Esophagus muscularis mucosa (tissue), 4 donors: ENCODE results near the gene STXBP6.

ENCODE experiments used
- CTCF ChIP-seq, 3 experiments: fragments of 200-600 bp in 2 of 3; fragments of 450-650 bp in 1 of 3; sonication (generic) in 2 of 3; IDR thresholded peaks; one replicate each; pipeline ENCODE4 v1.5.1; 2017 to 2019; ENCODE audit warnings: antibody characterized with exemption in 3 of 3, mild to moderate bottlenecking in 2 of 3, moderate library complexity in 1 of 3
- EP300 ChIP-seq: sonication (generic); formaldehyde crosslinking; IDR thresholded peaks from one replicate; pipeline ENCODE4 v1.6.1; 2017; ENCODE audit warnings: antibody characterized with exemption
- POLR2A ChIP-seq: fragments of 450-650 bp; IDR thresholded peaks from one replicate; pipeline ENCODE4 v1.6.1; 2017; ENCODE audit warnings: antibody characterized with exemption, moderate library complexity, mild to moderate bottlenecking, low read depth
- POLR2AphosphoS5 ChIP-seq, 2 donors: sonication (generic); formaldehyde crosslinking; IDR thresholded peaks; one replicate each; pipeline ENCODE4 v1.6.1; 2017; ENCODE audit warnings: antibody characterized with exemption in 2 of 2

- TF ChIP-seq CTCF (IDR thresholded peaks at IDR 0.05) (no peak), POLR2A (no peak), POLR2AphosphoS5 (IDR thresholded peaks at IDR 0.05) (no peak), EP300 (no peak)
Measured at GRCh38 chr14:24784981-24785380, 265.0 kb downstream of the STXBP6 start.
